Measurements from ENCODE around the gene MAGOHB. TPM values are rescaled to one million over a fixed set of nuclear protein-coding genes. Genes with fewer than 3 reads are reported as not detected.
"Not testable (repeated sequence)": the region's sequence is repeated elsewhere in the genome, so short reads cannot be mapped to it uniquely, and the experiment has no call there.

MAGOHB gene
- total RNA-seq, 1 donor from 2014 or later = 39.6 TPM

GRCh38 chr12:10600988-10601387, 12.4 kb downstream of the MAGOHB start:
- TF ChIP-seq CTCF (conservative IDR thresholded peaks at IDR 0.05) = no peak
- no peak for DNase-seq (ENCODE audit: extremely low spot score, unreplicated experiment)
- H3K4me3 Mint-ChIP-seq = no peak overlapping the region
- H3K27ac Mint-ChIP-seq = no peak overlapping the region
- peaks cover 11% of the 10 kb centered on the region for H3K36me3 Mint-ChIP-seq
- H3K27me3 Mint-ChIP-seq = no peaks in the 10 kb centered on the region
- no peaks in the 10 kb centered on the region for H3K9me3 Mint-ChIP-seq
- H3K4me1 Mint-ChIP-seq (ENCODE audit: unreplicated experiment) = no peaks in the 10 kb centered on the region

- Mint-ChIP-seq H3K36me3 (peaks cover 18% of the 10 kb centered on the region), H3K4me1 (ENCODE audit: unreplicated experiment) (no peaks in the 10 kb centered on the region), H3K27me3 (no peaks in the 10 kb centered on the region), H3K9me3 (no peaks in the 10 kb centered on the region), H3K4me3 (no peak overlapping the region), H3K27ac (no peak overlapping the region)
- no peak for DNase-seq (ENCODE audit: extremely low spot score, unreplicated experiment)
- no peak for TF ChIP-seq CTCF (conservative IDR thresholded peaks at IDR 0.05)
Observed at GRCh38 chr12:10595881-10596280, 17.5 kb downstream of the MAGOHB start.

GRCh38 chr12:10590966-10591365, 22.4 kb downstream of the MAGOHB start:
- Mint-ChIP-seq H3K4me3 (no peak overlapping the region), H3K36me3 (peaks cover 43% of the 10 kb centered on the region), H3K4me1 (ENCODE audit: unreplicated experiment) (no peaks in the 10 kb centered on the region), H3K9me3 (no peaks in the 10 kb centered on the region), H3K27ac (no peak overlapping the region), H3K27me3 (no peaks in the 10 kb centered on the region)
- no peak for TF ChIP-seq CTCF (conservative IDR thresholded peaks at IDR 0.05)
- no peak for DNase-seq (ENCODE audit: extremely low spot score, unreplicated experiment)

- Mint-ChIP-seq H3K9me3 (no peaks in the 10 kb centered on the region), H3K4me3 (no peak overlapping the region), H3K4me1 (ENCODE audit: unreplicated experiment) (no peaks in the 10 kb centered on the region), H3K27me3 (no peaks in the 10 kb centered on the region), H3K27ac (no peak overlapping the region), H3K36me3 (peaks cover 53% of the 10 kb centered on the region)
- no peak for DNase-seq (ENCODE audit: extremely low spot score, unreplicated experiment)
- no peak for TF ChIP-seq CTCF (conservative IDR thresholded peaks at IDR 0.05)
Observed at GRCh38 chr12:10584415-10584814, 29.0 kb downstream of the MAGOHB start.

- no peaks in the 10 kb centered on the region for H3K9me3 Mint-ChIP-seq
- H3K27ac Mint-ChIP-seq = no peak overlapping the region
- no peak overlapping the region for H3K4me3 Mint-ChIP-seq
- no peaks in the 10 kb centered on the region for H3K27me3 Mint-ChIP-seq
- peaks cover 49% of the 10 kb centered on the region for H3K36me3 Mint-ChIP-seq
- DNase-seq (ENCODE audit: extremely low spot score, unreplicated experiment) = no peak
- TF ChIP-seq CTCF (conservative IDR thresholded peaks at IDR 0.05) = no peak
- H3K4me1 Mint-ChIP-seq (ENCODE audit: unreplicated experiment) = no peaks in the 10 kb centered on the region
Observed at GRCh38 chr12:10582704-10583103, 30.7 kb downstream of the MAGOHB start.

GRCh38 chr12:10582133-10582532, 31.3 kb downstream of the MAGOHB start:
- H3K4me1 Mint-ChIP-seq (ENCODE audit: unreplicated experiment); H3K9me3 Mint-ChIP-seq; H3K4me3 Mint-ChIP-seq; H3K27me3 Mint-ChIP-seq; DNase-seq (ENCODE audit: extremely low spot score, unreplicated experiment); H3K27ac Mint-ChIP-seq: not testable (repeated sequence)
- peaks cover 45% of the 10 kb centered on the region for H3K36me3 Mint-ChIP-seq
